Adipocyte (in vitro differentiated cells): Measurements from ENCODE around the gene B4GALNT4.

Experiments used
- DNase-seq: peaks from one replicate; pipeline ENCODE4 v3.0.0-alpha.2; 2015; ENCODE audit warnings: low read depth
- H3K27me3 ChIP-seq: replicated peaks from 2 replicates; pipeline ENCODE4 v1.7.0; 2013; ENCODE audit warnings: mild to moderate bottlenecking, low read length, moderate library complexity; ENCODE audit not compliant: control insufficient read depth, insufficient read depth
- H3K36me3 ChIP-seq: 2 replicates; pipeline ENCODE4 v1.7.0; 2013; ENCODE audit warnings: low read length, mild to moderate bottlenecking, moderate library complexity; ENCODE audit not compliant: control insufficient read depth, insufficient read depth, severe bottlenecking
- H3K4me1 ChIP-seq: 2 replicates; pipeline ENCODE4 v1.7.0; 2013; ENCODE audit warnings: mild to moderate bottlenecking, low read length, moderate library complexity; ENCODE audit not compliant: control insufficient read depth, insufficient read depth
- H3K4me3 ChIP-seq: 2 replicates; pipeline ENCODE4 v1.7.0; 2013; ENCODE audit warnings: mild to moderate bottlenecking, low read length, moderate library complexity
- H3K9ac ChIP-seq: 2 replicates; pipeline ENCODE4 v1.7.0; 2013; ENCODE audit warnings: mild to moderate bottlenecking, low read length, moderate library complexity
- H3K9me3 ChIP-seq: 2 replicates; pipeline ENCODE4 v1.7.0; 2013; ENCODE audit warnings: mild to moderate bottlenecking, low read length, moderate library complexity; ENCODE audit not compliant: control insufficient read depth

Gene B4GALNT4

DNA sequence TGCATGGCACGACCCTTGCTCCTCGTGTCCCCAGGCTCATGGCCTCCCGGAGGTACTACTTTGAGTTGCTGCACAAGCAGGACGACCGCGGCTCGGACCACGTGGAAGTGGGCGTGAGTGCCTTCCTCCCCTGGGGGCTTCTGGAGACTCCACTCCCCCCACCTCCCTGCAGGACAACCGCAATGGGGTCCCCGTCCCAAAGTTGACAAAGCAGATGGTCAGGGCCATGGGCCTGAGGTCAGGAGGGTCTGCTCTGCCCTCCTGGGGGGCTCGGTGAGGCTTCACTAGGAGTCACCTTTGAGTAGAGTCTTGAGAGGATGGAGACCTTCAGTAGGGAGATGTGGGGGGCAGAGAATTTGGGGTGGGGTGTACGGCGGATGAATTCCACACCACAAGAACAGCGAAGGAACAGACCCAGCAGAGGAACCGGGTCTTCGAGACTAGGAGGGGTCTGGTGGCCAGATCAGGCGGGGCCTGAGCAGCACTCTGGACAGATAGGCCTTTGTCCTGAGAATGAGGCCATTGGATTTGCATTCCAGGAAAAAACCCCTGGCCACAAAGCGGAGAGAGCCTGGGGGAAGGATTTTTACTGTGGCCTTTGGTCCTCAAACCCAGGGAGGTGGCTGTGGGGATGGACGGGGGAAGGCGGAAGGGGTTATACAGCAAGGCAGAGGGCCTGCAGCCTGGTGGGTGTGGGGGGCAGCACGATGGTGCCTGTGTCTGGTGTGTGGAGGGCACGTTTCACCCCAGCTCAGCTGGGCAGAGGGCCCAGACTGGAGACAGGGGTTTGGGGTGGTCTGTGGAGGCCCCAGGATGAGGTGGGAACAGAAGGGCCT, 4.6 kb downstream of the B4GALNT4 start:
- no peaks in the 10 kb centered on the region for H3K9me3 ChIP-seq
- no peaks in the 10 kb centered on the region for H3K36me3 ChIP-seq
- no peak for DNase-seq
- H3K4me1 ChIP-seq: no peaks in the 10 kb centered on the region
- H3K4me3 ChIP-seq: no peak overlapping the region
- H3K27me3 ChIP-seq: peaks cover 22% of the 10 kb centered on the region
- no peak overlapping the region for H3K9ac ChIP-seq

DNA sequence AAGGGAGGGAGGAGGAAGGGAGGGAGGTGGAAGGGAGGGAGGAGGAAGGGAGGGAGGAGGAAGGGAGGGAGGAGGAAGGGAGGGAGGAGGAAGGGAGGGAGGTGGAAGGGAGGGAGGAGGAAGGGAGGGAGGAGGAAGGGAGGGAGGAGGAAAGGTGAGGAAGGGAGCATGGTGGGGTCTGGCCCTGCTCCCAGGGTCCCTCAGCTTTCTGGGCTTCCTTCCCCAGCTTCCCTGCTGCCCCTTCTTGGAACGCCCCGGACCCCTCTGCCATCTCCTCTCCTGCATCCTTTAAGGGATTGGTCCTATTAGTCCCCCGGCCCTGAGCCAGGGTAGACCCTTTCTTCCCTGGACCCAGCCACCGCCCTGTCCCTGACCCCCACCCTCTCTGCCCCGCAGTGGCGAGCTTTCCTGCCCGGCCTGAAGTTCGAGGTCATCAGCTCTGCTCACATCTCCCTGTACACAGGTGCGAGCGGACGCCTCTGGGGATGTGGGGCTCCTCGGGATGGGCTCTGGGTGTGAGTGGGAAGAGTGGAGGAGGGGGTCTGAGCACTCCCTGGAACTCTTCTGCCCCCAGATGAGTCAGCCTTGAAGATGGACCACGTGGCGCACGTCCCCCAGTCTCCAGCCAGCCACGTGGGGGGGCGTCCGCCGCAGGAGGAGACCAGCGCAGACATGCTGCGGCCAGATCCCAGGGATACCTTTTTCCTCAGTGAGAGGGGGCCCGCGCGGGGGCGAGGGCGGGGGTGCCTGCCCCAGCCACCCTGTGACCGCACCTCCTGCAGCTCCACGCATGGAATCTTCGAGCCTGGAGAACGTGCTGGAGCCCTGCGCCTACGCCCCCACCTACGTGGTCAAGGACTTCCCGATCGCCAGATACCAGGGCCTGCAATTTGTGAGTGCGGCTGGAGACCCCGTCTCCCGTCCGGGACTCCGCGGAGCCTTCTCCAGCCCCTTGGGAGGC, 6.0 kb downstream of the B4GALNT4 start:
- no peak for DNase-seq
- peaks cover 25% of the 10 kb centered on the region for H3K27me3 ChIP-seq
- no peak overlapping the region for H3K9ac ChIP-seq
- H3K36me3 ChIP-seq: no peaks in the 10 kb centered on the region
- H3K4me3 ChIP-seq: no peak overlapping the region
- no peaks in the 10 kb centered on the region for H3K9me3 ChIP-seq
- no peaks in the 10 kb centered on the region for H3K4me1 ChIP-seq

DNA sequence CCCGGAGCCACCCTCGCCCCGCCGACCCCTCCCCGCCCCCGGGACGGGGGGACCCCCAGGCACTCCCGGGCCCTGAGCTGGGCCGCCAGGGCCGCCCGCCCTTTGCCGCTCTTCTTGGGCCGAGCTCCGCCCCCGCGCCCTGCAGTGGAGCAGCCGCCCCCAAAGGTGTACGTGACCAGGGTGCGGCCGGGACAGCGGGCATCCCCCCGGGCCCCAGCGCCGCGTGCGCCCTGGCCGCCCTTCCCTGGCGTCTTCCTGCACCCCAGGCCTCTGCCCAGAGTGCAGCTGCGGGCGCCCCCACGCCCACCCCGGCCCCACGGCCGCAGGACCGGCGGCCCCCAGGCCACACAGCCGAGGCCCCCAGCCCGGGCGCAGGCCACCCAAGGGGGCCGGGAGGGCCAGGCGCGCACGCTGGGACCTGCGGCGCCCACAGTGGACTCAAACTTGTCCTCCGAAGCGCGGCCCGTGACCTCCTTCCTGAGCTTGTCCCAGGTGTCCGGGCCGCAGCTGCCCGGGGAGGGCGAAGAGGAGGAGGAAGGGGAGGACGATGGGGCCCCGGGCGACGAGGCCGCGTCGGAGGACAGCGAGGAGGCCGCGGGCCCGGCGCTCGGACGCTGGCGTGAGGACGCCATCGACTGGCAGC, 7.4 kb downstream of the B4GALNT4 start:
- Histone ChIP-seq H3K4me3 (no peak overlapping the region), H3K4me1 (no peaks in the 10 kb centered on the region), H3K27me3 (peaks cover 21% of the 10 kb centered on the region), H3K36me3 (no peaks in the 10 kb centered on the region), H3K9me3 (no peaks in the 10 kb centered on the region), H3K9ac (no peak overlapping the region)
- DNase-seq: no peak

DNA sequence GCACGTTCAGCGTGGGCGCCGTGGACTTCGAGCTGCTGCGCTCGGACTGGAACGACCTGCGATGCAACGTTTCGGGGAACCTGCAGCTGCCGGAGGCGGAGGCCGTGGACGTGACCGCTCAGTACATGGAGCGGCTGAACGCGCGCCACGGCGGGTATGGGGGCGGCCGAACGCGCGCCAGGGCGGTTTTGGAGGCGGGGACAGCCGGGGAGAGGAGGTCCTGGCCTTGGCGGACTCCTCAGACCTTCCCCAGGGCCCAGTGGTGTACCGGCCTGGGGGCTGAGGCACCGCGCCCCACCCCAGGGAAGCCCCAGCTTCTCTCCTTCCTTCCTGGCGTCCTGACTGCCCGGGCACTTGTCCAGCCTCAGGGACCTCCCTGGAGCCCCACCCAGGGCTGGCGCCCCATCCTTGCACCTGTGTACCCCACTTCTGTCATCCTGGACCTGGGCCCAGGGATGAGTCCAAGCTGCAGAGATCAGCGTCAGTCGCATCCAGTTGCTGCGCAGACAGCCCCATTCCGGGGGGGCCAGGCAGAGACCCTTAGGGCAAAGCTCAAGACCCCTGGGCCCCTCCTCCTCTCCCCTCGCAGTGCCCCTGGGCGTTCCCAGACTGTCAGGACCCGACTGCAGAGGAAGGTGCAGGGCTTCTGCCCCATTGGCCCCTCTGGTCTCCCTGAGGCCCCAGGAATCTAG, 8.0 kb downstream of the B4GALNT4 start:
- DNase-seq: no peak
- Histone ChIP-seq H3K4me3 (no peak overlapping the region), H3K9me3 (no peaks in the 10 kb centered on the region), H3K27me3 (peaks cover 20% of the 10 kb centered on the region), H3K4me1 (no peaks in the 10 kb centered on the region), H3K36me3 (no peaks in the 10 kb centered on the region), H3K9ac (no peak overlapping the region)

DNA sequence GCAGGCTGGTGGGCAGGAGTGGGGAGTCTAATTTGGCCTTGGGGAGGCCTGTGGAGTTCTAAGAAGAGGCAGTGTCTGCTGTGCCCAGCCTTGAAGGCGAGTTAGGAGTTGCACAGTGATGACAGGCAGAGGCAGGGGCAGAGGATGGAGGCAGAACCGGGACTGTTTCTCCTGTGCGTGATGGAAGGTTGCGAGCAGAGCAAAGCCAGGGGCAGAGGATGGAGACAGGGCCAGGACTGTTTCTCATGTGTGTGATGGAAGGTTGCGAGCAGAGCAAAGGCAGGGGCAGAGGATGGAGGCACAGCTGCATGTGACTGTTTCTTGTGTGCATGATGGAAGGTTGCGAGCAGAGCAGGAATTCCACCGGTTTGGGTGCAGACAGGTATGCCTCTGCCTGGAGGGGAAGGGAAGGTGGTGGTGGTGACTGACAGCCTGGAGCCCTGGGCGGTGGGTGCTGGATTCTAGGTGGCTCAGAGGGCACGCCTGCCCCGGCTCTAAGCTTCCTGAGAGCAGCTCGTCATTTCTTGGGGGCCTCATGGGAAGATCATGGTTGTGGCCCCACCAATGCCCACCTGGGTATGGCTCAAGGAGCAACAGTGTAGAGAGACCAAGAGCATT, 8.7 kb downstream of the B4GALNT4 start:
- no peaks in the 10 kb centered on the region for H3K36me3 ChIP-seq
- H3K9ac ChIP-seq: no peak overlapping the region
- H3K27me3 ChIP-seq: peaks cover 20% of the 10 kb centered on the region
- H3K4me3 ChIP-seq: no peak overlapping the region
- no peaks in the 10 kb centered on the region for H3K9me3 ChIP-seq
- no peaks in the 10 kb centered on the region for H3K4me1 ChIP-seq
- no peak for DNase-seq

DNA sequence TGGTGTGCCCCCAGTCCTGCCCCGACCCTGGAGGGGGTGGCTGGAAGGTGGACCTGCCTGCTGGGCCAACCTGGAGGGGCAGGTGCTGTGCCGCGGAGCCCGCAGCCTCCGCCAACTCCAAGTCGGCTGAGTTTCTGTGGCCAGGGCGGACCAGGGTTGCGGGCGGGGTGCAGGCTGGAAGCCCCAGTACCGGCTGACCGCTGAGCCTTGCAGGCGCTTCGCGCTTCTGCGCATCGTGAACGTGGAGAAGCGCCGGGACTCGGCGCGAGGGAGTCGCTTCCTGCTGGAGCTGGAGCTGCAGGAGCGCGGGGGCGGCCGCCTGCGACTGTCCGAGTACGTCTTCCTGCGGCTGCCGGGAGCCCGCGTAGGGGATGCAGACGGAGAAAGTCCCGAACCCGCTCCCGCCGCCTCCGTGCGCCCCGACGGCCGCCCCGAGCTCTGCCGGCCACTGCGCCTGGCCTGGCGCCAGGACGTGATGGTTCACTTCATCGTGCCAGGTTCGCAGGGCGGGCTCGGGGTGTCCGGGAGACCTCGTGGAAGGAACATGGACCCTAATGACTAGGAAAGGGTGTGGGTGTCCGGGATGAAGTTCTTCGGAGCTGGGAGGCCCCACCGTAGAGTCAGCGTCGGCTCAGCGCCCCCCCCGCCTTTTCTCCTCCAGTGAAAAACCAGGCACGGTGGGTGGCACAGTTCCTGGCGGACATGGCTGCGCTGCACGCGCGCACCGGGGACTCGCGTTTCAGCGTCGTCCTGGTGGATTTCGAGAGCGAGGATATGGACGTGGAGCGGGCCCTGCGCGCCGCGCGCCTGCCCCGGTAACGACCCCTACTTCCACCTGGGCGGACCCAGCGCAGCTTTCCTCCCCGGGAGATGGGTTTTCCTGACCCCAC, 10.2 kb downstream of the B4GALNT4 start:
- Histone ChIP-seq H3K9me3 (no peaks in the 10 kb centered on the region), H3K27me3 (peaks cover 28% of the 10 kb centered on the region), H3K36me3 (no peaks in the 10 kb centered on the region), H3K9ac (no peak overlapping the region), H3K4me3 (no peak overlapping the region), H3K4me1 (no peaks in the 10 kb centered on the region)
- DNase-seq: no peak

DNA sequence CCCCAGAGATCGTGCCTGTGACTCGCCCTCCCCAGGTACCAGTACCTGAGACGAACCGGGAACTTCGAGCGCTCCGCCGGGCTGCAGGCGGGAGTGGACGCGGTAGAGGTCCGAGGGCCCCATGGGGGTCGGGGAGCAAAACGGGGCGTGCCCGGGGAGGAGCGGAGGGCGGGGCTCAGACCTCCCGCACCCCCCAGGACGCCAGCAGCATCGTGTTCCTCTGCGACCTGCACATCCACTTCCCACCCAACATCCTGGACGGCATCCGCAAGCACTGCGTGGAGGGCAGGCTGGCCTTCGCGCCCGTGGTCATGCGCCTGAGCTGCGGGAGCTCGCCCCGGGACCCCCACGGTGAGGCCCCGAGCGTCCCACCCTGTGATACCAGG, 10.8 kb downstream of the B4GALNT4 start:
- no peaks in the 10 kb centered on the region for H3K4me1 ChIP-seq
- peaks cover 28% of the 10 kb centered on the region for H3K27me3 ChIP-seq
- no peak overlapping the region for H3K4me3 ChIP-seq
- DNase-seq: no peak
- H3K36me3 ChIP-seq: no peaks in the 10 kb centered on the region
- no peaks in the 10 kb centered on the region for H3K9me3 ChIP-seq
- no peak overlapping the region for H3K9ac ChIP-seq

DNA sequence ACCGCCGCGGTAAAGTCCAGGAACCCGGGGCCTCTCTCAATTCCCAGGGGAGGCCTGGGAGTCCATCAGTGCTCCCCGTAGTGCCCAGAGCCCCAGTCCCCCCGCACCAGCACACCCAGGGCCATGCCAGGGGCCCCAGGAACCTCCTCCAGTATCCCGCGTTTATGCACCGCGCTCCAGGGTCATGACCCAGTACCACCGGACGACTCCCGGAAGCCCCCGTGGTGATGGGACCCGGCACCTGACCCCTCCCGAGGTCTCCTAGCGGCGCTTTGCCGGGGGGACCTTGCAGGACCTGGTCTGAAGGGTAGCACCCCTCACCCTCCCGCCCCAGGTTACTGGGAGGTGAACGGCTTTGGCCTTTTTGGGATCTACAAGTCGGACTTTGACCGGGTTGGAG, 11.2 kb downstream of the B4GALNT4 start:
- no peak overlapping the region for H3K9ac ChIP-seq
- no peaks in the 10 kb centered on the region for H3K4me1 ChIP-seq
- H3K36me3 ChIP-seq: no peaks in the 10 kb centered on the region
- peaks cover 28% of the 10 kb centered on the region for H3K27me3 ChIP-seq
- H3K4me3 ChIP-seq: no peak overlapping the region
- no peak for DNase-seq
- H3K9me3 ChIP-seq: no peaks in the 10 kb centered on the region

DNA sequence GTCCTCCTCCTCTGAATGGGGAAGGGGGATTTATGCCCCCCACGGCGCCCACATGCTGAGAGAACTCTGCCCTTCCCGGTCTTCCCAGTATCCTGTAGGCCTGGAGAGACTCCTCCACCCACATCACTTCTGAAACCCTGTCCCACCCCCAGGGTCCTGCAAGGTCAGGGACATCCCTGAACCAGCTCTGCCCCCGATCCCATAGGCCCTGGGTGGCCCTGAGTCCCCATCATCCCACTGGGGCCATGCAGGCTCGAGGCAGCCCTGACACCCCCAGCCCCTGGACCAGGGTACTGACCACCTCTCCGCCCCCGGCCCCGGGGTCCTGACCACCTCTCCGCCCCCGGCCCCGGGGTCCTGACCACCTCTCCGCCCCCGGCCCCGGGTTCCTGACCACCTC, 11.7 kb downstream of the B4GALNT4 start:
- Histone ChIP-seq H3K9me3 (no peaks in the 10 kb centered on the region), H3K9ac (no peak overlapping the region), H3K27me3 (peaks cover 28% of the 10 kb centered on the region), H3K36me3 (no peaks in the 10 kb centered on the region), H3K4me1 (no peaks in the 10 kb centered on the region), H3K4me3 (no peak overlapping the region)
- DNase-seq: no peak
